ENCODE data around the gene IFI27L1.

Gene IFI27L1

DNA sequence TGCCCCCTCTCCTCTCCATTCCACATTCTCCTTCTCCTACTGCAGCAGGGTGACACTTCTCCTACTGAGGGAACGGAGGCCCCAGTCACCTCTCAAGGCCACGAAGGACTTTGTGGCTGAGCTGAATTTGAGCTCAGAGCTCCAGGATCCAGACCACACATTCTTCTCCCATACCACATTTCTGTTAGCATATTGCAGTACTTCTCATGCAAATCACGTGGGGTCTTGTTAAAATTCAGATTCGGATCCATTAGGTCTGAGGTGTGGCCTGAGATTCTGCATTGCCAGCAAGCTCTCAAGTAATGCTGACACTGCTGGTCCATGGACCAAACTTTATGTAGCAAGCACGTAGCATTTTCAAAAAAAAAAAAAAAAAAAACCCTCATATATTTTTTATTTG lies 57.9 kb downstream of the IFI27L1 start:
- no peak for DNase-seq

DNA sequence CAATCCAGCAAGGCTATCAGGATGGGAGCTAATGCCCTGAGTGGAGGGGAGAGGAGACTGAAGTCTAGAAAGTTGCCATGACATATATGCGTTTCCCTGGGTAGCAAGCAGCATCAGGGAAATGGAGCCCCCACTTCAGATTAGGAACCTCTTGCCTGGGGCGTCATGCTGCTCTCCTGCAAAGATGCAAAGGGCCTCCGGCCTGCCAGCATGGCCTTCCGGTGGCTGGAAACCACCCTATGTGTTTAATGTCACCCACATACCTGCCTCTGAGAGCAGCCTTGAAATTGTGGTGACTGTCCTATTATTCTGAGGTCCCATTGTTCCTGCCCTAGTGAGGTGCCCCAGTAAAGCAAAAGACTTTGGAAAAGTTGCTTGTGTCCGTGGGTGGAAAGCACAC lies 58.3 kb downstream of the IFI27L1 start:
- DNase-seq, result no peak

GRCh38 chr14:94142247-94142646 lies 61.1 kb downstream of the IFI27L1 start:
- DNase-seq, result no peak

GRCh38 chr14:94142836-94143235 lies 61.7 kb downstream of the IFI27L1 start:
- DNase-seq, result no peak

- DNase-seq, result no peak
These were observed 62.1 kb downstream of the IFI27L1 start for GRCh38 chr14:94143239-94143638.

GRCh38 chr14:94143711-94144110 lies 62.6 kb downstream of the IFI27L1 start:
- DNase-seq, result no peak

DNA sequence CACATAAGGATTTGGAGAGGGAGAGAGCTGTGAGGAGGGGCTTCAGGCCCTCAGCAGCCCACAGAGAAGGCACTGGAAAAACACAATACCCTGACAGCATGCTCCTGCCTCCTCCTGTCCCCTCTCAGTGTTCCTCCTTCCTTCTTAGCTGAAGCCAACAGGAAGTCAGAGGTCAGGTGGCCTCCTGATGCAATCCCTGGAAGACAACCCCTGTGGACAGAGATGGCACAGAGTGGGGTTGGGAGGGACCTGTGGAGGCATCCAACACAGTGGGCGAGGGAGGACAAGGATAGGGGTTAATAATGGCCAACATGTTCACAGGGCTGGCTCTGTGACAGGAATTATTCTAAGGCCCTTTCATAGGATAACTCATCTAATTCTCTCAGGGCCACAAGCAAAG lies 63.7 kb downstream of the IFI27L1 start:
- DNase-seq, result no peak

DNA sequence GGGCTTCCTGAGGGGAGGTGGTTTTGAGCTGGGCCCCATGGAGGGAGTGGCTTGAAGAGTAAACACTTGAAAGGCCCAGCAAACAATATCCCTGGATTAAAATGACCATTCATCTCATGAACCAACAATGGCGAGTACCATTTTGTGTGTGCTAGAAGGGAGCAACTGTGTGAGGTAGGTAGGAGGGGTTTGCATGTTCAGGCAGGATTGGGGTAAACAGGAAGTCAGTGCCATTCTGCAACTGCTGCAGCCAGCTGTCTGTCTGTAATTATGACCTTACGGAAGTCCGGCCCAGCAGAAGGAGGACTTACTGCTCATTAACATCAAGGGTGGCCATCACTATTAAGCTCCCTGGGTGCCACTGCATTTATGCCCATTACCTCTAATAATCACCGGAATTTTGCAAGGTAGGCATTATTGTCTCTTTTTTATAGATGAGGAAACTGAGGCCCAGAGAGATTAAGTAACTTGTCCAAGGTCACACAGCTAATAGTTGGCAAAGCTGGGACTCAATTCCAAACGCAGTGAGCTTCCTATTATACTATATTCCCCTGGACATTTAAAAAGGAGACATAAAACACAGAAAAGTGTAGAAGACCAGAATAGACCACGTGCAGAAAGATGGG lies 64.9 kb downstream of the IFI27L1 start:
- DNase-seq, result no peak

Measured in effector CD8-positive, alpha-beta T cell (primary cell).